HG03378 (cell line): ENCODE data around the gene HIVEP3.
"Not testable (repeated sequence)": the region's sequence is repeated elsewhere in the genome, so short reads cannot be mapped to it uniquely, and the experiment has no call there.

Experiments
- ATAC-seq: cut with Tn5 transposase; IDR thresholded peaks from one replicate; pipeline ENCODE4 v1.9.1; 2021; ENCODE audit warnings: mild to moderate bottlenecking, moderate library complexity; ENCODE audit not compliant: unreplicated experiment

Gene HIVEP3

DNA sequence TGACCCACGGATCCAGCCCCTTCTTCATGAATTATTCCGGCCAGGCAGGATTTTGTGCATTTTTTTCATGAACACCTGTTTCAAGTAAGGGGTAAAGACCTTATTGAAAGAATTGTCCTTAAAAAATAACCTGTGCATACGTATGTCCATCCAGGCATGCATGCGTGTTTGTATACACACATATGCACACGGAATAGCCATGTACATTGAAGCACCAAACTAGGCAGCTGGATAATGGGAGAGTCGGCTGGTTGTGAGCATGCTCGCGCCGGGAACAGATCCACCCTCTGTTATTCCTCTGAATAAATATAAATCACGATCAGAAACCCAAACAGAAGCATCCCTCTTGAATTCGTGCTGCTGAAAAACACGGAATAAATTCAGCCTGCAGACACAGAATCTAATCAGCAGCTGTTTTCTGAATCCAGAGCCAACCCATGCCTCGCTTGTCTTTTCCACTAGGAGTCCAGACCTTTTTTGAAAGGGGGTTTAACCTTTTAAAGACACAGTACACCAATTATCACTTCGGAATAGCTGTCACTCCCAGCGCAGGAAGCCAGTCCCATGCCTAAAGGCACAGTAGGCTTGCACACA lies at the start of gene HIVEP3:
Gene HIVEP3, minus strand, starts transcription at position 473 of the 594 bp plus-strand sequence.
- ATAC-seq: no peak

DNA sequence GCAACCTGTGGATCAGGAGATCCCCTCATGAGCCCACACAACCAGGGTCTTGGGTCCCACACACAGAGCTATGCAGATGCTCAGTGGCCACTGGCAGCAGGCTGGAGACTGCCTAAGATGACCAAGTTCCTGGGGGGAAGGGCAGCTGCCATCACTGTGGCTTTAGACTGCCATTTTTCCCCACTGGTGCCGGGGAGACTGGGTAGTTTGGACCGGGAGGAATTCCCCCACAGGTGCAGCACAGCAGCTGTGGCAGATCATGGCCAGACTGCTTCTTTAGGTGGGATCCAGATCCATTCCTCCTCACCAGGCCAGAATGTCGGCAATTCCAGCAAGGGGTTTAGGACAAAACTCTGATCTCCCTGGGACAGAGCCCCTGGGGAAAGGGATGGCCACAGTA lies 45.7 kb upstream of the HIVEP3 start:
- no peak for ATAC-seq

DNA sequence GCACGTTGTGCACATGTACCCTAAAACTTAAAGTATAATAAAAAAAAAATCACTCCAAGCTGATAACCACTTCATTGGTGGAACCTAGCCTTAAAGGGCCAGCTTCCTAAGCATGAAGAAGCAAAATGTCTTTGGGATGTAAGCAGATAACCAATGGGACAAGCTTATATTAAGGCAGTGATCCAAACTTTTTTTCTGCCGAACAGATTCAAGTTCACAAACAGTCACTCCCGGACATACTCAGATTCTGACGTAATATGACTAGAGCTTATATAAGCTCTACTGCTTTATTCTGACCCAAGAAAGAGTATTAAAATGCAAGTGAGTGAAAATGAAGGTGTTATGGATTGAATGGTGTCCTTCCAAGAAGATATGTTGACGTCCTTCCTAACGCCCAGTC lies 44.9 kb upstream of the HIVEP3 start:
- ATAC-seq: no peak

DNA sequence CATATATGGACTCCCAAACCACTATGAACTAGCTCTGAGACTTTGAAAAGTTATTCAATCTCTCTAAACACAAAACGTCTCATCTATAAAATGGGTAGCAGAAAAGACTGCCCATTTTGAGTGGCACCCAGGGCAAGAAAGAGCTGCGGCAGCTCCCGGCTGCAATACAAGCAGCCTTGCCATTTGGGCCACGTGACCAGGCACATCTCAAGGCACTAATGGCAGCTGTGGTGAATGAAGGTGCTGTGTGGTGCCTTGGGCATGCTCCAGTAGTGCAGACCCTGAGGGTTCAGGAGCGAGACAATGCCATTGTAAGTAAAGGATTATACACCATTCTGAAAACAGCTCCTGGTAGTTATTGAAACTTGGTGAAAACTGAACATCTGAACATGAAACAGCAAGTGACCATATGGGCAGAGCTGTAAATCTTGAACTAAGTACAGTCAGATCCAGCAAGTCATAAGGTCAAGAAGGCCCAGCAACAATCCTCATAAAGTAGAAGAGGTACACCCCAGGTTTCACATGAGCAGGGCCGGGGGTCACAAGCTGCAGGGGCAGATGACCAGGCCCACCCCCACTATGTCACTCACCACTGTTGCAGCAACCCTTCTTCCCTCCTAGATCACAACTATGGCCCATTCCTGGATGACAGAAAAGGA lies 39.4 kb upstream of the HIVEP3 start:
- no peak for ATAC-seq

DNA sequence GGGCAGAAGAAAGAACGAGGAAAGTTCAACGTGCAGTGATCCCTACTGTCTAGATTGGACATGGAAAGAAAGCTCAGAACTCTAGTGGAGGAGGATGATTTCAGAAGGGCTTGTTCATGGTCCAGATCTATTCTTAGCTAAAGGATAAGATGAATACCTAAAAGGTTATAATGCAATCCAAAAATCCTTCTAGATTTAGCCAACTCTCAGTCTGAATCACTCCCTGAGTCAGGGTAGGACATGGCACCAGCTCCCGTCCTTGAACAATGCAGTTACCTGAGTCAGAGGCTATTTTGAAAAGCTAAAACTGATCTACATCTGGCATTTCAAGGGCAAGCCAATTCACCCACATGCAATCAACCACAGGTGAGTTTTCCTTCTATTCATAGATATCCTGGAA lies 38.8 kb upstream of the HIVEP3 start:
- ATAC-seq: no peak

DNA sequence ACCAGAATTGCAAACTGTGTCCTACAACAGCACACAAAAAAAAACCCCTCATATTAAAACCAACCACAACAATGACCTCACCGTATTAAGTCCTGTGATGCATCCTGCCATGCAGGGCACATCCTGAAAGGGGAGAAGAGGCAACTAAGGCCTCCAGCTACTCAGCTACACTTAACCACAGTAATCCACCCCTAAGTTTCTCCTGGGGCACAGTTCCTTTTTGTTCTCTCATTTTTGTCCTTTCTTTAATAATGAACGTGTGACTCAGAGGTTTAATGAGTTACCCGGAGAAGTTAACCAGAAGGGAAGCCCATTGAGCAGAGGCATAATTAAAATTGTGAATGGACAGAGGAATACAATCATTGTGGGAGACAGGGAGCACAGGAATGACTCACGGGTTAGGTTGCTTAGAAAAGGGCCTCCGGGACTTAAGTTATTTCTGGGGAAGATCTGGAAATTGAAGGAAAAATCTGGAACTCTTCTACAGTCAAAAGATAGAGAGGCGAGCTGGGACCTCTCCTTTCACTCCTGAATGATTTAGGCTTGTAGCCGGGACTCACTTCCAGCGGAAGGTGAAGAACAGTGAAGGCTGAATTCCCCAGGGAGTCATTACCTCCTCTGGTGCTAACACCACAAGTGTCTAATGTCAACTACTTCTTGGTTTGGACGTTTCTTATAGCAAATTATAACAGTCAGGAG lies 36.9 kb upstream of the HIVEP3 start:
- peak; percentile 75 for ATAC-seq

DNA sequence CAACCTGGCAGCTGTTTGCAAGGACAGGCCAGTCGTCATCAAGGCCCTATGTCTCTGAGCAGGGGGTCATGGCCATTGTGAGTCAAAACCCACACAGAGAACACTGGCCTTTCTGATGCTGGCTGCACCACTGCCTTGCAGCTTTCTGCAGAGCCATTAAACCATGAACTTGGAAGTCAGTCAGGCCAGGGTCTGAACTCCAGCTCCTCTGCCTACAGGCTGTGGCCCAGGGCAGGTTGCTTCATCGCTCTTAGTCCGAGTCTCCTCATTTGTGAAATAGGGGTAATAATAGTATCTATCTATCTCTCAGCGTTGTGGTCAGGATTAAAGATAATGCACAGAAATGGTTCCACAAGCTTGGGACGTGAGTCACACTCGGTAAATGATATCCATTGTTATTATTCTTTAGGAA lies 35.8 kb upstream of the HIVEP3 start:
- ATAC-seq: no peak

DNA sequence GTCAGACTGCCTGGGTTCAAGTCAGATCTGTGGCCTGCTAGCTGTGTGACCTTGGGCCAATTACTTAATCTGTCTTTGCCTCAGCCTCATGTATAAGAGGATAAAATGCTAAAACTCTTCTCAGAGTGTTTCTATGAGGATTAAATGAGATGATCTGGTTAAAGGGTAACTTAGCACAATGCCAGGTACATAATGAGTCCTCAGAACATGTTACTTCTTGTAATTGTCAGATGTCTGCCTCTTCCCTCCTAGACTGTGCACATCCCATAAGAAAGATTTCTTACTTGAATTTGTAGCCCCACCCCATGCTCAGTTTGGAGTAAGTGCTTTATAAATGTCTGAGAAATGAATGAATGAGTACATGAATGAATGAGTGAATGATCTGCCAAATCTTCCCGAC lies 34.6 kb upstream of the HIVEP3 start:
- no peak for ATAC-seq

DNA sequence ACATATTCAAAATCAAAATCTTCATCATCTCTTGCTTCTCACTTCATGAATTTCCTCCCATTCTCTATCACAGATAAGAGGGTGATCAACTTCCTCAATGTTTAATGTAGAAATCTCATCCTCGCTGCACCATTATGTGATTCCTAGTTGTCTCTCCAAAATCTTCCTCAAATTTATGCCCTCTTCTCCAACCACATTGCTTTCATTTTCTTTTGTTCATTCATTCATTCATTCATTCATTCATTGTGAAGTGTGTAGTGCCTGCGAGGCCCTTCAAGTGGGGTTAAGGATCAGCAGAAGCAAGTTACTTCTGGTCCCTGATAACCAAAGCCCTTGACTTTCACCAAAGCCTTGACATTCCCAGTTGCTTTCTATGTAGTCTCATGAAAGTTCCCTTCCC lies 33.5 kb upstream of the HIVEP3 start:
- ATAC-seq: no peak

DNA sequence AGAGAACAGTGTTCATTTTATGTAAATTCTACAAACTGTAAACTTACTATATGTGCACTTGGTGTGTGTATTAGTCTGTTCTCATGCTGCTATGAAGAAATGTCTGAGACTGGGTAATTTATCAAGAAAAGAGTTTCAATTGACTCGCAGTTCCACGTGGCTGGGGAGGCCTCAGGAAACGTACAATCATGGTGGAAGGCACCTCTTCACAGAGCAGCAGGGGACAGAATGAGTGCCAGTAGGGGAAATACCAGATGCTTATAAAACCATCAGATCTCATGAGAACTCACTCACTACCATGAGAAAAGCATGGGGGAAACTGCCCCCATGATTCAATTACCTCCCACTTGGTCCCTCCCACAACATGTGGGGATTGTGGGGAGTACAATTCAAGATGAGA lies 32.8 kb upstream of the HIVEP3 start:
- ATAC-seq: not testable (repeated sequence)

DNA sequence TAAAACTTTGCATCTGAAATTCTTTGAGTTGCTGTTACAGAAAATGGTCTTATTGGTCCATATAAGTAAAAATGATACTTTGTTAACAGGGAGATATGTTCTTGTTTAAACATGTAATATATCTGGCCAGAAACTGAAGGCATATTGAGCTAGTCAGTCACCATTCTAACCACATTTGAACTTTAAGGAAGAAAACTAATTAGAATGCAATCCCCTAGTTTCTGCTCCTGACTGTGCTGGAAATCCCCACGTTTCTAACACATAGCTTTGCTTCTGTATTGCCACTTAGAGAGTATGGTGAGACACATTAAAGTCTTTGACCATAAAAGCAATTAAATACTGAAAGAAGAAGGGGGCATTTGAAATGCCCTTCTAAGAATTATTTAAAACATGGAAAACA lies 32.1 kb upstream of the HIVEP3 start:
- ATAC-seq: peak; percentile 52

DNA sequence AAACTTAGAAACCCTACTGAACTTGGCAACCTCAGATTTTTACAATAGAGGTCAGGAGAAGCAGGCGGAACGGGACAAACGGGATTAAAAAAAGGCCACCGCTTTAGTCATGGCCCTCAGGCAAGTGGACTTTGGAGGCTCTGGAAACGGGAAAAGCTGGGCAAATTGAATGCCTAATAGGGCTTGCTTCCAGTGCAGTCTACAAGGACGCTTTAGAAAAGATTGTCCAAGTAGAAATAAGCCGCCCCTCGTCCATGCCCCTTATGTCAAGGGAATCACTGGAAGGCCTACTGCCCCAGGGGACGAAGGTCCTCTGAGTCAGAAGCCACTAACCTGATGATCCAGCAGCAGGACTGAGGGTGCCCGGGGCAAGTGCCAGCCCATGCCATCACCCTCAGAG lies 27.2 kb upstream of the HIVEP3 start:
- not testable (repeated sequence) for ATAC-seq

DNA sequence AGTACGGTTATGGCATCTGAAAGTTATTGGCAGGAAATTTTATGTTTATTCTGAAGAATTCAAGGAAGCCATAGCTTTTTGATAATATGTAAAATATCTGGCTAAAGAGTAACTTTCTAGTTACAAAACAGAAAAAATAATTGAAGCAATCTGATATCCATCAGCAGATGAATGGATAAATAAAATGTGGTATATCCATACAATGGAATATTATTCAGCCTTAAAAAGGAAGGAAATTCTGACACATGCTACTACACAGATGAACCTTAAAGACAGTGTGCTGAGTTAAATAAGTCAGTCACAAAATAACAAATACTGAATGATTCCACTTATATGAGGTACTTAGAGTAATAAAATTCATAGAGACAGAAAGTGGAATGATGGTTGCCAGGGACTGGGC lies 25.0 kb upstream of the HIVEP3 start:
- no peak for ATAC-seq

DNA sequence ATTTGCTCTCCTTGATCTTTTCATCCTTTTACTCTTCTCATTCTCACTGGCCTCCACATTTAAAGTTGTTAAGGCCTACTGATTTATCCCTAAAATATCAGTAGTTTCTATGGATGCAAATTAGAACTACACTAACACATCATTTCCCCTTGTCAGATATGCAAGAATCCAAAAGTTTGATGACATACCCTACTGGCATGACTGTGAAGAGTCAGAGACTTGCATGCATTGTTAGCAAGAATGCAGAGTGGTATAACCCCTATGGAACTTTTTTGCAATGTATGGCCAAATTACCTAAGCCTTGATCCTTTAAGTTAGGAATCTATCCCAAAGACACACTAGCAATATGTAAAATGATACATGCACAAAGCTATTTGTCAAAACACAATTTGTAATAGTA lies 23.6 kb upstream of the HIVEP3 start:
- ATAC-seq: no peak

DNA sequence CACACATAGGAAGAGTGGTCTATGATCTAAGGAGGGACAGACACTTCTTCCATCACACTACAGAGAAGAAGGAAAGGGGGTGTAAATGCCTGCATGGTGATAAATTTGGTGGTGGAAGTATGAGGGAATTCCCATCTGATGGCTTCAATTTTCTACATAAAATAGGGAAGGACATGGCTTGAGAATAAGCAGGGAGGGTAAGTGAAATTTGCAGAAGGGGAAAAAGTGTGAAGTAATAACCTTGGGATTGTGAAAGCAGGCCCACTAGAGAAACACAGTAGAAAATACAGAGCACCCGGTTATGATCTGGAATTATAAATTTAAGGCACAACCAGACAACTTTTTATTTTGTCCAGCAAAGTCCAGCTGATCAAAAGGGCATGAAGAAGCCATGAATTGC lies 22.7 kb upstream of the HIVEP3 start:
- ATAC-seq: no peak

DNA sequence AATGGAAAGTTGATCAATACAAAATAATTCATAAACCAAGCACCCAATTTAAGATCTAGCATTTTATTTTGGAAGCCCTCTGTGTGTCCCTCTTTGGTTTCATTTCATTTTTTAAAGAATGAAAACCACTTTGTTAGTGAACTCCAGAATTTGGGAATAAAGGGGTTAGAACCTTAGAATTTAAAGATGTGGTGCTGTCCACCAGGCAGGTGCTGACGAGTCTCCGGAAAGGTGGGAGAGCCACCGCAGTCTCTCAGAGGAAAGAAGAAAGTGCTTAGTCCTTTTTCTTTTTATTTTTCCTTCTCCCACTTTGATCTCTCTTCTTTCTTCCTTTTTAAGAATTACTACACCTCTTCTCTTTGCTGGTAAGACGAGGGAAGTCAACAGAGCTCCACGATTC lies 20.5 kb upstream of the HIVEP3 start:
- ATAC-seq: no peak

DNA sequence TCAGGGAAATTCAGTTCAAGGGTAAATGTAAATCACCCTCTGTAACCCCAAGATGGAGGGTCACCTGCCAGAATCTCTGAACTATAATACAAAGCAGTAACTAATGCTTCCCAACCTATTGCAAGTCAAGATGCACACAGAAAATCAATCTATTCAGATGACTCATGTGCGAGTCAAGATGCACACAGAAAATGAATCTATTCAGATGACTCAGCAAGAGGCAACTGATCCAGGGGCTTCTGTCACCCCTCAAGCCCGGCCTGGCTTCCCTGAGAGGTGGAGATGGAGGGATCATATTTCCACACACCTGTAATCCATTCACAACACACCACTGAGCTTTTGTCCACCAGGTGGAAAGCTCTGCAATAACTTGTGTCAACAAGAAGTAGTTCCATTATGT lies 17.4 kb upstream of the HIVEP3 start:
- ATAC-seq: no peak

DNA sequence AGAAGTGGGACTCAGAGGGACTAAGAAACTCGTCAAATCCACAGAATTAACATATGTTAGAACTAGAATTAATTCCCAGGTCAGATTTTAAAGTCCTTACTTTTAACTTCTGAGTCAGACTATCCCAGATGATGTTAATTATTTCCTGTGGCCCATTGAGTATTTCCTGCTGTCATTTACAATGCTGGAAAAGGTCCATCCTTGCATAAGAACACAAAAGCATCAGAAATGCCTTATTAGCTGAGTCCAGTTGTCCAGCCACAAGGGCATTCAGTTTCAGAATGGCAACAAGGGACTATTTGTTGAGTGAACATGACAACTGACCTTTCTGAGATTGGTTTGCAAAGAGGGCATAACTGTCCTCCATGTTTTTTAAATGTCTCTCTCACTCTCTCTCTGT lies 16.5 kb upstream of the HIVEP3 start:
- no peak for ATAC-seq

DNA sequence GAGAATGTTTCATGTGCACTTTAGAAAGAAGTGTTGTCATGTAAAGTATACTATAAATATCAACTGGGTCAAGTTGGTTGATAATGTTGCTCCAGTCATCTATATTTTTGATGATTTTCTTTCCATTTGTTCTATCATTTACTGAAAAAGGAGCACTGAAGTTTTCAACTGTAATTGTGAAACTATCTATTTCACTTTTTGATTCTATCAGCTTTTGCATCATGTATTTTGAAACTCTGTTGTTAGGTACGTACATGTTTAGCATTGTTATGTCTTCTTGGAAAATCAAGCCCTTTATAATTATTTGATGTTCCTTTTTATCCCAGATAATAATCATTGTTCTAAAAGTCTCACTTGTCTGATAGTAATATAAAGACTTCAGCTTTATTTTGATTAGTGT lies 14.4 kb upstream of the HIVEP3 start:
- no peak for ATAC-seq

DNA sequence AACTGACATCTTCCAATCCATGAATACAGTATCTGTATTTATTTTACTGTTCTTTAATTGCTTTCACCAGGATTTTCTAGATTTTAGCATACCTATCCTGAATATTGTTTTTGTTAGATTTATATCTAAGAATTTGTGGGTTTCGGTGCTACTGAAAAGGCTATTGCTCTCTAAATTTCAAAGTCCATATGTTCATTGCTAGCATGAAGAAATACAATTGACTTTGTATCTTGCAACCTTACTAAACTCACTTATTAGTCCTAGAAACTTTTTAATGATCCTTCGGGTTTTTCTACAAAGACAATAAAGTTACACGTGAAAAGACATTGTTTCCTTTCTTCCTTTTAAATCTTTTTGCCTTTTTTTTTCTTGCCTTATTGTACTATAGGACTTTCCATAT lies 12.9 kb upstream of the HIVEP3 start:
- no peak for ATAC-seq

DNA sequence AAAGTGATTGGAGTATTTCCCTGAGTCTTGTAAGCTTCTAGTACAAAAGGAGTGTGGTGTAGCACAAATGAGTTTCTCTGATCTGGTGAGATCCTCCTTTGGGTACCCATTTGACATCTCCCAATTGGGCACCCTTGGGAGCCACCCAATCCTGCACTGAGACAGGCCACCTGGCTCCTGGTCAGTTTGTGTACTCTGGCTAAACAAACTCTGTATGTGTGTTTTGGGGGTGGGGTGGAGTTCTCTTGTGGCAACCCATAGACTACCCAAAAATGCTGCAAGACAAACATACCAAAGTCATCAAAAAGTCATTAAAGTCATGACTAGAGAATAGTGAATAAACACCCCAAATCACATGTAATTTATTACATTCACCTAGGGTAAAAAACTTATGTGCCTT lies 8.4 kb upstream of the HIVEP3 start:
- no peak for ATAC-seq

DNA sequence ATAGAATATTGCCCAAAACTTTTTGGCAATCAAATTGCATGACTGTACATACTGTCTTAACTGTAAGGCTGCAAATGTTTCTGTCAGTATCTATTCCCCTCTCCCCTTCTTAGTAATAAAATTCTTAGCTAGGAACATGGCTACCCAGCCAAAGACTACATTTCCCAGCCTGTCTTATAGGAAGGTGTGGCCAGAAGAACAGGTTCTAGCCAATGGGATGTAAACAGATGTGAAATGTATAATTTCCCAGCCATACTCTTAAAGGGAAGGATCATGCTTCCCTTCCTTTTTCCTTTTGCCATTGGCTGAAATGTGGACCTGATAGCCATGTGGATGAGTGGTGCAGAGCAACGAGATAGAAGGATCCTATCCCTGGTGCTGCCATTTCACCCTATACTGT lies 7.0 kb upstream of the HIVEP3 start:
- no peak for ATAC-seq

DNA sequence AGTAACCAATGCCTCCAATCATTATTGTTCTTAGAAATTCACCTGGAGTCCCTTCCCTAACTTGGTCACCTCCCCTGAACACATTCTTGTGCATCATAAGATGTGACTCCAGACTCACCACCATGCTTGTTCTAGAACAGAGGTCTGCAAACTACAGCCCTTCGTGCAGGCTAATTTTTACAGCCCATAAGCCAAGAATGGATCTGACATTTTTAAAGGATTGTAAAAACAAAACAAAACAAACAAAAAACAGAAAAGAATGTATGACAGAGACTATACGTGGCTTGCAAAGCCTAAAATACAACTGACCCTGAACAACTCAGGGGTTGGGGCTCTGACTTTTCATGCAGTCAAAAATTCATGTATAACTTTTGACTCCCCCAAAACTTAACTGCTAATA lies 6.2 kb upstream of the HIVEP3 start:
- ATAC-seq: no peak
